IMR-90 (cell line): ENCODE results near the gene TFPI. TPM values are rescaled to one million over a fixed set of nuclear protein-coding genes. Genes with fewer than 3 reads are reported as not detected.

Source experiments
- ATAC-seq: fragments of 200-7000 bp; cut with Tn5 transposase; 2 replicates; pipeline ENCODE4 v1.9.1; 2020; ENCODE audit warnings: low read depth, mild to moderate bottlenecking, moderate library complexity
- BruUV-seq: library from RNA; stranded (reverse); fragments of 400-500 nt; replicated peaks from 2 replicates; lab custom pipeline; 2021; lab: Mats Ljungman, UMichigan
- CTCF ChIA-PET: fragments of 300-600 bp; formaldehyde crosslinking; extraction: SDS; loops from one replicate; lab custom pipeline; 2021; ENCODE audit warnings: antibody characterized with exemption; lab: Yijun Ruan, JAX
- POLR2A ChIA-PET: fragments of 300-600 bp; sonication (Branson Sonifier 250); formaldehyde crosslinking; loops from one replicate; lab custom pipeline; 2022; ENCODE audit warnings: antibody characterized with exemption; ENCODE audit not compliant: unreplicated experiment; lab: Charles Lee
- DNase-seq: peaks from one replicate; pipeline ENCODE4 v3.0.0; 2013
- H2AFZ ChIP-seq: replicated peaks from 2 replicates; pipeline ENCODE3; 2013; ENCODE audit warnings: low read length, mild to moderate bottlenecking; ENCODE audit not compliant: poor library complexity
- H2AK5ac ChIP-seq: 2 replicates; pipeline ENCODE4 v1.6.1; 2013; ENCODE audit warnings: low read depth, low read length, inconsistent platforms
- H2AK9ac ChIP-seq: replicated peaks from 2 replicates; pipeline ENCODE3; 2013; ENCODE audit warnings: mild to moderate bottlenecking, low read depth, low read length, moderate library complexity; ENCODE audit not compliant: poor library complexity
- H2BK120ac ChIP-seq: 2 replicates; pipeline ENCODE4 v1.6.1; 2013; ENCODE audit warnings: low read depth, low read length, inconsistent platforms
- H2BK15ac ChIP-seq: 3 replicates; pipeline ENCODE4 v1.6.1; 2013; ENCODE audit warnings: low read depth, low read length, inconsistent platforms
- H2BK20ac ChIP-seq: 2 replicates; pipeline ENCODE4 v1.6.1; 2013; ENCODE audit warnings: low read depth, mild to moderate bottlenecking, inconsistent platforms, low read length, moderate library complexity
- H2BK5ac ChIP-seq: 2 replicates; pipeline ENCODE4 v1.6.1; 2013; ENCODE audit warnings: mild to moderate bottlenecking, low read depth, low read length, inconsistent platforms; ENCODE audit not compliant: poor library complexity, severe bottlenecking
- H3K14ac ChIP-seq: replicated peaks from 2 replicates; pipeline ENCODE4 v1.6.1; 2013; ENCODE audit warnings: low read depth, low read length, inconsistent platforms
- H3K18ac ChIP-seq: 2 replicates; pipeline ENCODE4 v1.6.1; 2013; ENCODE audit warnings: low read depth, low read length, control low read depth
- H3K23ac ChIP-seq: 2 replicates; pipeline ENCODE4 v1.6.1; 2013; ENCODE audit warnings: low read depth, low read length, inconsistent platforms
- H3K27ac ChIP-seq: 2 replicates; pipeline ENCODE4 v1.5.1; 2013; ENCODE audit warnings: mild to moderate bottlenecking, control low read depth, low read length; ENCODE audit not compliant: insufficient read depth
- H3K27me3 ChIP-seq: 2 replicates; pipeline ENCODE4 v1.6.1; 2013; ENCODE audit warnings: low read length; ENCODE audit not compliant: control insufficient read depth, insufficient read depth
- H3K36me3 ChIP-seq: 2 replicates; pipeline ENCODE4 v1.6.1; 2013; ENCODE audit warnings: low read length, mixed read lengths; ENCODE audit not compliant: control insufficient read depth, insufficient read depth
- H3K4ac ChIP-seq: 2 replicates; pipeline ENCODE4 v1.6.1; 2013; ENCODE audit warnings: low read depth, low read length, inconsistent platforms
- H3K4me1 ChIP-seq: 2 replicates; pipeline ENCODE4 v1.6.1; 2013; ENCODE audit warnings: low read length, mixed read lengths; ENCODE audit not compliant: control insufficient read depth, insufficient read depth
- H3K4me2 ChIP-seq: 2 replicates; pipeline ENCODE4 v1.6.1; 2013; ENCODE audit warnings: low read depth, mild to moderate bottlenecking, control low read depth, low read length, moderate library complexity
- H3K4me3 ChIP-seq: 2 replicates; pipeline ENCODE4 v1.5.1; 2013; ENCODE audit warnings: low read depth, mild to moderate bottlenecking, control low read depth, low read length, moderate library complexity; ENCODE audit not compliant: insufficient read depth
- H3K56ac ChIP-seq: 2 replicates; pipeline ENCODE4 v1.6.1; 2013; ENCODE audit warnings: low read length, inconsistent platforms; ENCODE audit not compliant: insufficient read depth; ENCODE audit errors: extremely low read depth
- H3K79me1 ChIP-seq, 2 experiments: 2 replicates each; pipeline ENCODE4 v1.6.1; 2013; ENCODE audit warnings: low read length in 2 of 2, inconsistent platforms in 1 of 2, low read depth in 1 of 2
- H3K9ac ChIP-seq: 2 replicates; pipeline ENCODE4 v1.6.1; 2013; ENCODE audit warnings: low read depth, low read length, control low read depth
- H3K9me1 ChIP-seq: 2 replicates; pipeline ENCODE4 v1.6.1; 2013; ENCODE audit warnings: low read length, inconsistent platforms; ENCODE audit not compliant: insufficient read depth
- H3K9me3 ChIP-seq: 2 replicates; pipeline ENCODE4 v1.6.1; 2013; ENCODE audit warnings: low read length; ENCODE audit not compliant: control insufficient read depth, insufficient read depth
- H4K20me1 ChIP-seq: 2 replicates; pipeline ENCODE4 v1.6.1; 2013; ENCODE audit warnings: low read length, inconsistent platforms; ENCODE audit not compliant: insufficient read depth
- H4K5ac ChIP-seq: 2 replicates; pipeline ENCODE4 v1.6.1; 2013; ENCODE audit warnings: mild to moderate bottlenecking, low read depth, low read length, control low read depth
- H4K8ac ChIP-seq, 2 experiments: 2 replicates each; pipeline ENCODE4 v1.6.1; 2013; ENCODE audit warnings: low read depth in 2 of 2, low read length in 2 of 2, control low read depth in 1 of 2, inconsistent platforms in 1 of 2
- H4K91ac ChIP-seq: 2 replicates; pipeline ENCODE4 v1.6.1; 2013; ENCODE audit warnings: low read depth, low read length, inconsistent platforms; ENCODE audit not compliant: insufficient read depth
- BHLHE40 ChIP-seq: fragments of 150-350 bp; IDR thresholded peaks from 2 replicates; pipeline ENCODE4 v1.6.1; 2016; ENCODE audit warnings: mild to moderate bottlenecking, low read depth, low read length
- NFE2L2 ChIP-seq: fragments of 150-350 bp; IDR thresholded peaks from 2 replicates; pipeline ENCODE4 v1.6.1; 2016; ENCODE audit warnings: low read depth, mild to moderate bottlenecking, low read length
- POLR2A ChIP-seq: IDR thresholded peaks from 2 replicates; pipeline ENCODE4 v1.6.1; 2012; ENCODE audit warnings: mild to moderate bottlenecking, low read depth, low read length
- SMC3 ChIP-seq: fragments of 150-350 bp; IDR thresholded peaks from 2 replicates; pipeline ENCODE4 v1.6.1; 2016; ENCODE audit warnings: low read depth, mild to moderate bottlenecking, antibody characterized with exemption, low read length, moderate library complexity
- USF2 ChIP-seq: fragments of 150-350 bp; IDR thresholded peaks from 2 replicates; pipeline ENCODE4 v1.6.1; 2017; ENCODE audit warnings: mild to moderate bottlenecking, antibody characterized with exemption, low read length, low read depth
- dilution Hi-C: fragments of 300-500 bp; cut with HindIII; formaldehyde crosslinking; loops from one replicate; pipeline ENCODE4 v1.14.3; 2018; ENCODE audit warnings: low sequenced_read_pairs; ENCODE audit not compliant: unreplicated experiment
- in situ Hi-C: fragments of 300-500 bp; cut with MboI; formaldehyde crosslinking; loops from 3 replicates; pipeline ENCODE4 v1.14.3; 2019; ENCODE audit warnings: low sequenced_read_pairs, inconsistent platforms, mixed read lengths
- intact Hi-C: fragments of 100-400 bp; cut with micrococcal nuclease; formaldehyde crosslinking; loops from 2 replicates; pipeline ENCODE4 v1.10.0; 2022
- polyA plus RNA-seq, 3 experiments: library from polyadenylated mRNA; depleted of rRNA; stranded (reverse); fragments of >200 nt; gene quantifications; 2 replicates each; pipeline ENCODE4 v1.2.3, GENCODE V29; 2012; ENCODE audit warnings: low replicate concordance in 1 of 3
- total RNA-seq: library from RNA; depleted of rRNA; stranded (reverse); fragments of >200 nt; gene quantifications from 2 replicates; pipeline ENCODE4 v1.2.3, GENCODE V29; 2012

Gene TFPI
- total and polyA plus RNA-seq, 2 of the 4 experiments (the other 2 are of a cell fraction) = 33.9 to 83.0 TPM

GRCh38 chr2:187431911-187432310, 122.3 kb downstream of the TFPI start:
- ChIA-PET POLR2A (no interaction called here), CTCF (no interaction called here)
- H3K4ac ChIP-seq = no peak overlapping the region
- DNase-seq = no peak
- 0 out of 2 replicates have a peak, but pooled peaks cover 3% of the 10 kb centered on the region for H3K9me1 ChIP-seq
- no peak overlapping the region for H2BK120ac ChIP-seq
- no peaks in the 10 kb centered on the region for H3K79me1 ChIP-seq
- in situ Hi-C loops = loop anchor here (25.0 kb wide), 1 partner anchor 295 kb away; no protein-coding TSS in a partner anchor
- no peak overlapping the region for H2BK15ac ChIP-seq
- H3K4me2 ChIP-seq = no peak overlapping the region
- no peak overlapping the region for H2AFZ ChIP-seq
- H3K4me3 ChIP-seq = no peak overlapping the region
- no peak overlapping the region for H3K56ac ChIP-seq
- peaks cover 2% of the 10 kb centered on the region for H3K4me1 ChIP-seq
- H3K9me3 ChIP-seq = no peaks in the 10 kb centered on the region
- no peak overlapping the region for H4K8ac ChIP-seq
- no peak overlapping the region for H2BK20ac ChIP-seq
- H3K9ac ChIP-seq = no peak overlapping the region
- intact Hi-C loops = no loop called here
- H3K36me3 ChIP-seq = no peaks in the 10 kb centered on the region
- H3K27ac ChIP-seq = no peak overlapping the region
- H2BK5ac ChIP-seq = no peak overlapping the region
- BruUV-seq = no TSS peak
- no peak overlapping the region for H3K23ac ChIP-seq
- H4K91ac ChIP-seq = no peak overlapping the region
- no peaks in the 10 kb centered on the region for H3K27me3 ChIP-seq
- no peak overlapping the region for H2AK5ac ChIP-seq
- H4K20me1 ChIP-seq = no peaks in the 10 kb centered on the region
- dilution Hi-C loops = no loop called here
- TF ChIP-seq USF2 = no peak
- no peak for TF ChIP-seq SMC3
- no peak for TF ChIP-seq POLR2A
- no peak for TF ChIP-seq NFE2L2
- TF ChIP-seq BHLHE40 = no peak
- H4K5ac ChIP-seq = no peak overlapping the region
- H3K18ac ChIP-seq = no peak overlapping the region
- H2AK9ac ChIP-seq = no peak overlapping the region
- H3K14ac ChIP-seq = no peak overlapping the region
- no peak for ATAC-seq
